Neural crest cell (in vitro differentiated cells): Measurements from ENCODE around the gene ZIC1. TPM values are rescaled to one million over a fixed set of nuclear protein-coding genes. Genes with fewer than 3 reads are reported as not detected.

ENCODE experiments used
- DNase-seq: peaks from one replicate; pipeline ENCODE4 v3.0.0; 2021; ENCODE audit warnings: low read depth, mixed read lengths, low spot score
- H3K27ac Mint-ChIP-seq: one replicate; pipeline ENCODE4 v1.8.0; 2021; ENCODE audit warnings: mild to moderate bottlenecking, mixed read lengths; ENCODE audit not compliant: unreplicated experiment
- H3K27me3 Mint-ChIP-seq: 2 replicates; pipeline ENCODE4 v1.8.0; 2021; ENCODE audit warnings: low read depth, mild to moderate bottlenecking, mixed read lengths
- H3K36me3 Mint-ChIP-seq: 2 replicates; pipeline ENCODE4 v1.8.0; 2021; ENCODE audit warnings: low read depth, mild to moderate bottlenecking, mixed read lengths
- H3K4me1 Mint-ChIP-seq: 2 replicates; pipeline ENCODE4 v1.8.0; 2021; ENCODE audit warnings: mixed read lengths
- H3K4me3 Mint-ChIP-seq: one replicate; pipeline ENCODE4 v1.8.0; 2021; ENCODE audit warnings: mild to moderate bottlenecking, mixed read lengths
- H3K9me3 Mint-ChIP-seq: 2 replicates; pipeline ENCODE4 v1.8.0; 2021; ENCODE audit warnings: mixed read lengths
- CTCF ChIP-seq: fragments of 200-600 bp; sonication (generic); conservative IDR thresholded peaks from 2 replicates; pipeline ENCODE4 v1.5.0; 2021; ENCODE audit warnings: antibody characterized with exemption, mild to moderate bottlenecking
- total RNA-seq: library from RNA; stranded (reverse); gene quantifications from 2 replicates; pipeline ENCODE4 v1.2.1, GENCODE V29; 2021

Gene ZIC1
- total RNA-seq, 1 donor from 2014 or later = 54.3 TPM

DNA sequence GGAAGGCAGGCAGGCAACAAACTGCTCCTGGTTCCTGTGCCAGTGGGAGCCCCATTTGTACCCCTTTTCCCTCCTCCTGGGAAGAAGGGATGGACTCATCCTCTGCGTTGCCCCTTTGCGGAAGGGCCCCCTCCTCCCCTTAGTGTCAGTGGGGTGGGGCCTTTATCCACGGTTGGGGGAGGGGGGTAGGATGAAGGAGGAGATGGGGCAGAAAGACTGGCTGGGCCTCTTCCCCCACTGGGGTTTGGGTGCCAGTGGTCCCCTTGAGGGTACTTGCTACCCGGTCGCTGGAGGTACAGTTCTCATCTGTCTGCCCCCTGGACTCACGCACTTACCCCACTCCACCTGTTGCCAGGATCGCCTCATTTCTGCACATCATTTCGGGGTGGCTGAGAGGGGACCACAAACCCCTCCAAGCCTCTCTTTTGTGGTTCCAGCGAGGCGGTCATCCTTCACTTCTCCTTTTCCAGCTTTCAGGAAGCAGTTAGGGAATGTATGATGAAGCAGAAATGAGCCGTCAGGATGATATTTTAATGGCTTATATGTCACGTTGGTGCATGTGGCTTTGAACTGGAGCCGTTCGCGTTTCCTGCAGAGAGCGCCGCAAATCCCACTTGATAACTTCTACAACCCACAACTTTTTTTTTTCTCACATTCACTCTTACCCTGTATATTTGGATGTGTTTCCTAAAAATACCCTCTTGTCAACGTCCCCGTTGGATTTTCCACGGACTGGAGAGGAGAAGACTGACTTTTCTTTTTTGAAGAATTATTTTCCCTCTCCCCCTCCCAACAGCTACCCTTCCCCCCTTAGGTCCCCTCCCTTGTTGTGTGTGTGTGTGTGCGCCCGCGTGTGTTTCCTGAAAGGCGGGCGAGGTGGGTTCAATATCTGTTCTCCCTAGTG is 2.9 kb upstream of the ZIC1 start, which contains the start of gene ZIC4:
Gene ZIC4, minus strand, starts transcription at position 516 of the 904 bp plus-strand sequence. CDS start 3,746 bp downstream, outside the sequence.
- H3K27ac Mint-ChIP-seq = no peak within 1 kb of the TSS
- H3K4me1 Mint-ChIP-seq = peaks cover 53% of the 10 kb centered on the region
- DNase-seq = peak; percentile 1
- H3K9me3 Mint-ChIP-seq = no peaks in the 10 kb centered on the region
- H3K27me3 Mint-ChIP-seq = peaks cover 98% of the 10 kb centered on the region
- TF ChIP-seq CTCF = no peak
- peaks cover 13% of the 10 kb centered on the region for H3K36me3 Mint-ChIP-seq
- H3K4me3 Mint-ChIP-seq = peak within 1 kb of the TSS; percentile 94

- TF ChIP-seq CTCF = no peak
- Mint-ChIP-seq H3K4me1 (peaks cover 53% of the 10 kb centered on the region), H3K27ac (no peak overlapping the region), H3K27me3 (peaks cover 98% of the 10 kb centered on the region), H3K36me3 (peaks cover 13% of the 10 kb centered on the region), H3K9me3 (no peaks in the 10 kb centered on the region), H3K4me3 (peak overlapping the region; percentile 94)
- DNase-seq = no peak
Observed at GRCh38 chr3:147407114-147407497, 2.1 kb upstream of the ZIC1 start.

GRCh38 chr3:147407498-147408187 is 1.5 kb upstream of the ZIC1 start:
- DNase-seq = no peak
- TF ChIP-seq CTCF = no peak
- H3K9me3 Mint-ChIP-seq = no peaks in the 10 kb centered on the region
- H3K27me3 Mint-ChIP-seq = peaks cover 98% of the 10 kb centered on the region
- H3K27ac Mint-ChIP-seq = no peak overlapping the region
- H3K4me1 Mint-ChIP-seq = peaks cover 57% of the 10 kb centered on the region
- peaks cover 16% of the 10 kb centered on the region for H3K36me3 Mint-ChIP-seq
- peak overlapping the region; percentile 94 for H3K4me3 Mint-ChIP-seq

DNA sequence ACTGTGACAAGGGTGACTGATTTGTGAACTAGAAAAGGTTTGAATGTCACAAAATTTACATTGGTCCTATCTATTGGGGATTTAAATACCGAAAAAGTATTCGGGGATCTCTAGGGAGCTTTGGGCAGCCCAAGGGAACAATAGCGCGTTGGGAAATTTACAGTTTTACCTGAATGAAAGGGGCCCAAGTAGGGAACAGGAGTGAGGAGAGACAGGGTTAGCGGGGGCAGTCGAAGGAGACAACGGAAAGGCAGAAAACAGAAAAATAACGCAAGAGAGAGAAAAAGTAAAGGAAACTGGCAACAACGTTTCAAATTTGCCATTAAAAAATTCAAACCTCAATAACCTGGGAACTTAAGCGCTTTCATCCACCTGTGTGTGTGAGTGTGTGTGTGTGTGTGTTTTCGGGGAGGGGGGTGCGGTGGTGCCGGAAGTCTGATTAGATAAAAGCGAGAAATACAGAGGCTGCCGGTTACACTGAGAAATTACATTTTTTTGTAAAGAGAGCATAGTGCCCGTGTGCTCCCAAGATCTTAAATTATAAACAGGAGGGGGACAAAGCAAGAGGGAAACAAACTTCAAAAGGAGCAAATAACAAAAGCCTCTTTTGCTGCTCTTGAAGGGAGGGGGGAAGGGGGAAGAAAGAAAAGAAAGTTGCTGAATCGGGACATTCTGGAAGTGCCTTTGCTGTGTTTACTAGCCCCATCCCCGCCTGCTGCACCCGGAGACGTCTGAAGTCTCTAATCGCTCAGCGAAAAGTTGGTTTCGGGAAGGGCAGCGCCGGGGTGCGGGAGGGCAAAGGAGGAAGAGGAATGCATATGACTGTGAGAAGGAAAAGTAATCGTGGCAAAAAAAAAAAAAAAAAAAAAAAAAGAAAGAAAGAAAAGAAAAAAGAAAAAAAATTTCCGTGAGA is 721 bp upstream of the ZIC1 start:
- no peaks in the 10 kb centered on the region for H3K9me3 Mint-ChIP-seq
- TF ChIP-seq CTCF = no peak

GRCh38 chr3:147410116-147410525 is 956 bp downstream of the ZIC1 start:
- Mint-ChIP-seq H3K36me3 (peaks cover 24% of the 10 kb centered on the region), H3K4me1 (peaks cover 61% of the 10 kb centered on the region), H3K27me3 (peaks cover 97% of the 10 kb centered on the region), H3K4me3 (peak overlapping the region; percentile 81), H3K27ac (no peak overlapping the region), H3K9me3 (no peaks in the 10 kb centered on the region)
- no peak for TF ChIP-seq CTCF
- DNase-seq = no peak

More for the DNA sequence above, 721 bp upstream of the ZIC1 start:
- H3K27ac Mint-ChIP-seq = peak overlapping the region; percentile 75
- no peak for DNase-seq
- peak overlapping the region; percentile 94 for H3K4me3 Mint-ChIP-seq
- peaks cover 61% of the 10 kb centered on the region for H3K4me1 Mint-ChIP-seq
- peaks cover 98% of the 10 kb centered on the region for H3K27me3 Mint-ChIP-seq
- H3K36me3 Mint-ChIP-seq = peaks cover 18% of the 10 kb centered on the region
